ENCODE data around the gene PDPR.
"Not testable (repeated sequence)": the region's sequence is repeated elsewhere in the genome, so short reads cannot be mapped to it uniquely, and the experiment has no call there.

GRCh38 chr16:70187858-70188607 lies 73.9 kb downstream of the PDPR start:
- TF ChIP-seq CTCF (conservative IDR thresholded peaks at IDR 0.05); ZFX (IDR thresholded peaks at IDR 0.05): not testable (repeated sequence)
